NCI-H460 (cell line): Measurements from ENCODE around the gene LRRK1. TPM values are rescaled to one million over a fixed set of nuclear protein-coding genes. Genes with fewer than 3 reads are reported as not detected.

Experiments
- DNase-seq: peaks from one replicate; pipeline ENCODE4 v3.0.0-alpha.2; 2016; ENCODE audit warnings: low read depth; ENCODE audit errors: extremely low read depth
- total RNA-seq: library from RNA; depleted of rRNA; stranded (reverse); fragments of >200 nt; shearing (Covaris generic); gene quantifications from 2 replicates; pipeline ENCODE4 v1.2.3, GENCODE V29; 2014

The LRRK1 gene
- total RNA-seq, 1 experiment from 2014 or later, result 1.3 TPM

DNA sequence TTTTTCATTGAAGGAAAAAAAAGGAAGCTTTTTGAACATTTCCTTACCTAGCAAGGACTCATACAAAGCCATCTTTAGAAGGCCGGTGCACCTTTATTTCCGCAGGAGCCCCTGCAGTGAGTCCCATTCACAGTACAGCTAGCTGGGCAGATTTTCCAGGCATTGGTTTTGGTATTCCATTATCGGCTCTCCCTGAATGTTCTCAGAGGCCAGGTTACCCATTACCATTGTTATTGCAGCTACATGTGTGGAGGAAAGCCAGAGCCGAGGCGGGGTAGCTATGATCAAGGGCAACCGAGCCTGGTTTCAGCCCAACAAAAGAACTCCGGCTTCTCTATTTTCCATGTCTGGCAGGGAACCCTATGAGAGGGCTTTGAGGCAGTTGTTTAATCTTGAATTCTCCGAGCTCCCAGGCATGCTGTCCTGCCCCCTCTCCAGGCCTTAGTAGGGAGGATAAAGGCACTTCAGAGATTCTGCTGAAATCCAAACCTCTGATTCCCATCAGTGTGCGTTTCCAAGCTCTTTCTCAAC lies 100.3 kb downstream of the LRRK1 start:
- DNase-seq, result no peak

DNA sequence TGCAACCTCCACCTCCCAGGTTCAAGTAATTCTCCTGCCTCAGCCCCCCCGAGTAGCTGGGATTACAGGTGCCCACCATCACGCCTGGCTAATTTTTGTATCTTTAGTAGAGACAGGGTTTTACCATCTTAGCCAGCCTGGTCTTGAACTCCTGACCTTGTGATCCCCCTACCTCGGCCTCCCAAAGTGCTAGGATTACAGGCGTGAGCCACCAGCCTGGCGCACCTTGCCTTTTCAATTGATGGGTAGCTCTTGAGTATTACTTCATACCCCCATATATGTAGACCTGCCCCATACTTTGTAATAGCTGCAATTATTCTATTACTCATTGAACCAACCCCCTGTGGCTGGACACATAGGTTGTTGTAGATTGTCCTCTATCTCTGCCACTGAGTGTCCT lies 101.3 kb downstream of the LRRK1 start:
- no peak for DNase-seq

DNA sequence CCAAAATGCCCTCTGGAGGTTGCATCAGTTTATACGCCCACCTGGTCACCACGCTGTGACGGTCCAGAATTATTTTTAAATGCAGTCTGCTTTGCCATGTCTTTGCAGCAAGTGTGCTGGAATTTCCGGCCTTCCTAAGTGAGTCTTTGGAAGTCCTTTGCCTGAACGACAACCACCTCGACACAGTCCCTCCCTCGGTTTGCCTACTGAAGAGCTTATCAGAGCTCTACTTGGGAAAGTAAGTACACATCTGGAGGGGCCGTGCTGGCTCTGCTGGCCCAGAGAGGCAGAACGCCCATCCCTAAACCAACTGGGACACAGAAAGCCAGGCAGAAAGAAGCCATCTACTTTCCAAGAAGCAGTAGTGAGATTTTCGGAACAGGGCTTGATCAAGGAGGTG lies 101.8 kb downstream of the LRRK1 start:
- DNase-seq, result no peak

DNA sequence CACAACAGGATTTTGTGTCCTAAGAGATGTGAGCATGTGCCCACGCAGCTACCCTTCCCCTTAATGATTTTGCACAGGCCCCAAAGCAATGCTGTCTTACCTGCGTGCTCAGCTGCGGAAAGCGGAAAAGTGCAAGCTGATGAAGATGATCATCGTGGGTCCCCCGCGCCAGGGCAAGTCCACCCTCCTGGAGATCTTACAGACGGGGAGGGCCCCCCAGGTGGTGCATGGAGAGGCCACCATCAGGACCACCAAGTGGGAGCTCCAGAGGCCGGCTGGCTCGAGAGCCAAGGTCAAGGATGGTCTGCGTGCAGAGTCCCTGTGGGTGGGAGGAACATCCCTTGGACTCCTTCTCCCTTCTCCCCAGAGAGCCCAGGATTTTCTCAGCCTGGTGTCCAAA lies 103.1 kb downstream of the LRRK1 start:
- no peak for DNase-seq

DNA sequence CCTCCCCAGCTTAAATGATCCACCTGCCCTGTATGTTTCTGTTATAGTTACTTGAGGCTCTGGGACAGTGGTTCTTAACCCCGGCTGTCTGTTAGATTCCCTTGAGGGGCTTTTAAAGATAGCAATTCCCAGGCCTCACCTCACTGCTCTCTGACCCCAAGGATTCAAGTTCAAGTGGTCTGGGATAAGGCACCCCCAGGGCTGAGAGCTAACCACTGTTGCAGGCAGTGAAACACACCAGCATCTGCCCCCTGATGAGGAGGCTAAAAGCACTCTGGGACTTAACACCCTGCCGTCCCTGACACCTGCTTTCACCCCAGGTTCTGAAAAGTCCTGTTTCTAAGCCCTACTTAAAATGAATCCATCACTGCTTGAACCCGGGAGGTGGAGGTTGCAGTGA lies 103.7 kb downstream of the LRRK1 start:
- no peak for DNase-seq

DNA sequence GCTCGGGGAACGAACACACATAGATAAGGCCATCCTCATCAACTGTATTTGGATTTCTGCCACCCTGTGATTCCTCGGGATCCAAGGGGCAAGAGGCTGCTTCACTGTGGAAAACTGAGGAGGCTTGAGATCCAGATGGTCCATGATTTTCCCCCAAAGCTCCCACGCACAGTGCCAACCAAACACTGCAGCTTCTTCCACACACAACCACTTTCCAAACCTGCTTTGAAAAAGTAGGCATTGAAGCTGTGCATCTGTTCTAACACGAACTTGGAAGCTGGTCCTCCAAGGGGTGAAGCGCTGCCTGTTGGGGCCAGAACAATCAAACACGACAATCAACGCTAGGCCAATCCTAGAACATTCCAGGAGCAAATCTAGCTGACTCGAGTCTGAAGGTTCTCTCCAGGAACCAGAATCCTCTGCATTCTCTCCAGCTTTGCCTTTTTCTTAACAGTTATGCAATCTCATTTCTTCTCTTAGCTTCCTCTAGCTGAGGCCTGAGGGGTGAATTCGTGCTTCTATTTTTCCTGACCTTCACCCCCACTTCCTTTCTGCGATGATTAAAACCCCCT lies 104.4 kb downstream of the LRRK1 start:
- no peak for DNase-seq

DNA sequence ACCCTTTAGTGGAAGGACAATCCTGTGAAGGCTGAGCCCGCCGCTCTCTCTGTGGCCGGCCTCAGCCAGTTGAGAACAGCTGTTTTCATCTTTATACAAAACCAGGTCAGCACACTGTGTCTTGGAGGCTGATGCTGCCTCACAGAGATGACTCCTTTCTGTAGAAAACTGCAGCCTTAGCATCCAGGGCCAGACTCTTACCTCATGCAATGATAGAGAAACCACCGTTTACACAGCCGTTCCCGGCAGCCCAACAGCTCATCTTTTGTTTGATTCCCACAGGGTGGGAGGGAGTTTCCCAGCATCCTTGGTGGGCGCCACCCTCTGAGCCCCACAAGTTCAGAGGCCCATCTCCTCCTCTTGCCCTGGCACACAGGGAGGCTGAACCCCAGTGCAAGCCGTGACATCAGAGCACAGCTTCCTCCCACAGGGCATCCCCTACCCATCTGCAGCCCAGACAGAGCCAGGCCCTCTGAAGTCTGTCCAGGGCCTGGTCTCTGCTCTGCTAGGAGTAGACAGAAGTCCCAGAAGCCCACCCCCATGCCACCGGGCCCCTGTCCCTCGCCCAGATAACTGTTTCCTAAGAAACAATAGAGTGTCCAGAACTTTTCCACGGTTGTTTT lies 105.0 kb downstream of the LRRK1 start:
- no peak for DNase-seq

DNA sequence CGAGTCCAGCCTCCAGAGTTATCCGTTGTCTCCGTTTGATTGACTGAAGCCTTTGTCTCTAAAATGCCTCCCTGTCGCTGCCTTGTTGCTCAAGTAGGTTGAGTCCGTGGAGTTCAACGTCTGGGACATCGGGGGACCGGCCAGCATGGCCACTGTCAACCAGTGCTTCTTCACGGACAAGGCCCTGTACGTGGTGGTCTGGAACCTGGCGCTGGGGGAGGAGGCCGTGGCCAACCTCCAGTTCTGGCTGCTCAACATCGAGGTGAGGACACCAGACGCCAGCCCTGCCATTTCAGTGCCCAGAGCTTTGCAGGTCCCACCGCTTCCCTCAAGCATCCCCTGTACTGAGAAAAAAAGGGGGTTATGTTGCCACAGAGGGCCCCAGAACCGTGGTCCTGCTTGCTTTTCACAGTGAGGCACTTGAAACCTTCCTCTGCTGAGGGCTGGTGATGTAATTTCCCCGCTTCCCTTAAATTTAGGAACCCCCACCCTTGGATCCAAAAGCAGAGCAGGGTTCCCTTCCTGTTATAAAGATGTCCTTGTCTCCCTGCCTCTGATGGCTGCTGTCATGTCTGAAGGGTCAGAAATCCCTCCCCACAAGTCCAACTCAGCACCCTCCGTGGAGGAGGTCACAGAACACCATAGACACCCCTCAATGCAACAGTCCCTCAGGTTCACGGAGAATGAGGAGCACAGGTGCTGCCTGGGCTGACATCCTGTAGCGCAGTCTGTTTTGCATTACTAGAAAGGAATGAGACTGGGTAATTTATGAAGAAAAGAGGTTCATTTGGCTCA lies 105.7 kb downstream of the LRRK1 start:
- no peak for DNase-seq

DNA sequence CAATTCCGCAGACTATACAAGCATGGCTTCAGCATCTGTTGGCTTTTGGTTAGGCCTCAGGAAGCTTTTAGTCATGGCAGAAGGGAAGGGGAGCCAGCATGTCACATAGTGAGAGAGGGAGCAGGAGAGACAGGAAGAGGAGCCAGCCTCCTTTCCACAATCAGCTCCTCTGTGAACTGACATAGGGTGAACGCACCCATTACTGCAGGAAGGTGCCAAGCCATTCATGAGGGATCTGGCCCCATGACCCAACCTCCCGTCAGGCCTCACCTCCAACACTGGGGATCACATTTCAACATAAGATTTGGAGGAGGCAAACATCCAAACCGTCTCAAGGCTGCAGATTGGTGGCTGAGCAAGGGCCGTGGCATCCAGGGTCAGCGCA lies 106.3 kb downstream of the LRRK1 start:
- no peak for DNase-seq

DNA sequence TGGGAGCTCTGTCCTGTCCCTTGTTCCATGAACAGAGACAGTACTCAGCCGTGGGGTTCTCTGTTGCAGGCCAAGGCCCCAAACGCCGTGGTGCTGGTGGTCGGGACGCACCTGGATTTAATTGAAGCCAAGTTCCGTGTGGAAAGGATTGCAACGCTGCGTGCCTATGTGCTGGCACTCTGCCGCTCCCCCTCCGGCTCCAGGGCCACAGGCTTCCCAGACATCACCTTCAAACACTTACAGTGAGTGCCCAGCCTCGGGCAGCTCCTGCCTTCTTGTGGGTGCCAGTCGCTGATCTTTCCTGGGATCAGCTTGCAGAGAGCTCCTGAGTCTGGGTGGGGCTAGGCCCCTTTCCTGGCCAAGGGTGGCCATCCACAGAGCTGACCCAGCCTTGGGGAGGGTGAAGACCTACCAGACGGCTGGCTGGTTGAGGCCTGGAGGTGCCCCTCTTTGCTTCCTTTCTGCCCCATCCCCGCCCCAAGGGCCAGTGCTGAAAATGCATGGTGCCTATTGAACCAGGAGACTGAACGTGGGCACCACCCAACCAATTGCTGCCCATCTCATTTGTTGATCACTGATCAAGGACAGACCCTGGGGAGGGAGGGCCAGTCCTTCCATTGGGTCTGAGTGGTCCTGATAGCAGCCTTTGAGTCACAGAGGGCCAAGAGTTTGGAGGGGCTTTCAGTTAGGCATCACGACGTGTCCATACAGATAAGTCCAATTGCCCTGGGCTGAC lies 106.9 kb downstream of the LRRK1 start:
- no peak for DNase-seq

DNA sequence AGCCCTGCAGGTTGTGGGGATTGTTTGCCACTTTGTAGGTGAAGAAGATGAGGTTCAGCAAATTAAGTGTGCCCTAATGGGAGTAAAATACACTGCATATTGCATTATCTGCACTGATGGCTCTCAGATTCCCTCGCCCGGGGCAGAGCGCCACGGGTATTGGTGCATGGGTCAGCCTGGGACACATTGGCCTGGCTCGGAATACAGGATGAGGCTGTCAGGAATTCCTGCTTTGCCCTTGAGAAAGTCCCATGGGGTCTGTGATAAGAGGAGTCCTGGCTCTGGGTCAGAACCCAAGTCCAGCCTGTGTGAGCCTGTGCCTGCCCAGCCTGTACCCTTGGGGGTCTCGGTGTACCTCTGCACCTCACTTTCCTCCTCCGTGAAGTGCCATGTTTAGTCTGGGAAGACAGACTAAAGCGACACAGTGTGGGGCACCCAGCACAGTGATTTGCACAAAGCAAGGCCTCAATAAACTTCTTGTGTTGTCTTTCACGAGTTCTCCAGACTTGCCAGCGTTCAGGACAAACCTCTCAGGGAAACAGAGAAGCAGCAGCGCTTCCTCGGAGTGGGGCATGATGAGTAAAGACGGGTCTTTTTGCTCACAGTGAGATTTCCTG lies 107.6 kb downstream of the LRRK1 start:
- DNase-seq, result no peak

DNA sequence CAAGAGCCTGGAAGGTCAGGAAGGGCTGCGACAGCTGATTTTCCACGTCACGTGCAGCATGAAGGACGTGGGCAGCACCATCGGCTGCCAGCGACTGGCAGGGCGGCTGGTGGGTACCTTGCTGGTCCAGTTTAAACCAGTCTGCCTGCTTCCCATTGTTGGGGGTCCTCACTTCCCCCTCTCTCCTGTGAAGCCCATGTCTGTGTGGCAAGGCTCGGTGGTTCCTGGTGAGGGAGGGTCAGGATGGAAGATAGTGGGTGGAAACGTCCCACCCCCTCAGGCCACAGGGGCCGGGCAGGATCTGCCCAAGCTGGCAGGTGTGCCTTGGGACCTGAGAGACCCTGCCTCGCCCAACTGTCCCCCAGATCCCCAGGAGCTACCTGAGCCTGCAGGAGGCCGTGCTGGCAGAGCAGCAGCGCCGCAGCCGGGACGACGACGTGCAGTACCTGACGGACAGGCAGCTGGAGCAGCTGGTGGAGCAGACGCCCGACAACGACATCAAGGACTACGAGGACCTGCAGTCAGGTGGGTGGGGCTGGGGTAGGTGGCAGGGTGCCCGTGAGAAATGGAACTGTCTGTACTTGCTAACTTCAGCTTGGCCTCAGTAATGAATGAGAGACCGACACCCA lies 108.2 kb downstream of the LRRK1 start:
- DNase-seq, result no peak

DNA sequence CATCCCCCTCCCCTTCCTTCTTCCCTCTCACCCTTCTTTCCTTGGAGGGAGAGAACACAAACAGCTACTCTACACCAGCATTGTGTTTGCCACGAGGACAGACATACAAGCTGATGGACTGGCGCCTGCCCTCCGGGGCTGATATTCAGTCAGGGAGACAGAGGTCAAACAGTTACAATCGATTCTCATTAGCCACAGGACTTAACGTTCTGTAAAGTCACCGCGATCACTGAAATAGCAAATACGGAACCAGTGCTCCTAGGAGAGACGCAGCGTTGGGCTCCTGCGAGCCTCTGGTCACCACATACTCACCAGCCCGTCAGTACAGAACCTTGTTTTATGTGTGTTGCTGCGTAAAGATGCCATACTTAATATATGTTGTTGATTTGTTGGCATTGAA lies 108.8 kb downstream of the LRRK1 start:
- DNase-seq, result no peak

DNA sequence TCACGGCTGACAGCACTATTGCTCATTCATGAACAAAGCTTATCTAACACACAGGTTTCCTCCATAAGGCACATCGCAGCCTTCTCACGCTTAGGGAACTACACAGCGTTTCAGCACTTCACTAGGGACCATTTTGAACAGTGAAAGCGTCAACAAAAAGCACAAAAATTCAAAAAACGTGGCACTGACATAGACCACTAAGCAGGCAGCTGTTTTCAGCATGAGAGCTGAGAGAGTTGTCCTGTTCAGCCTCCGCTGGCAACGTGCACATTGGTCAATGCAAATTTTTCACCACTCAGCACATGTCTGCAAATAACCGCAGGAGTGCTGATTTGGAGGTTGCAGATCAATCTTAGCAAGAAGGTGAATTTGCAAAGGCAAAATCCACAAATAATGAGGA lies 109.2 kb downstream of the LRRK1 start:
- no peak for DNase-seq

DNA sequence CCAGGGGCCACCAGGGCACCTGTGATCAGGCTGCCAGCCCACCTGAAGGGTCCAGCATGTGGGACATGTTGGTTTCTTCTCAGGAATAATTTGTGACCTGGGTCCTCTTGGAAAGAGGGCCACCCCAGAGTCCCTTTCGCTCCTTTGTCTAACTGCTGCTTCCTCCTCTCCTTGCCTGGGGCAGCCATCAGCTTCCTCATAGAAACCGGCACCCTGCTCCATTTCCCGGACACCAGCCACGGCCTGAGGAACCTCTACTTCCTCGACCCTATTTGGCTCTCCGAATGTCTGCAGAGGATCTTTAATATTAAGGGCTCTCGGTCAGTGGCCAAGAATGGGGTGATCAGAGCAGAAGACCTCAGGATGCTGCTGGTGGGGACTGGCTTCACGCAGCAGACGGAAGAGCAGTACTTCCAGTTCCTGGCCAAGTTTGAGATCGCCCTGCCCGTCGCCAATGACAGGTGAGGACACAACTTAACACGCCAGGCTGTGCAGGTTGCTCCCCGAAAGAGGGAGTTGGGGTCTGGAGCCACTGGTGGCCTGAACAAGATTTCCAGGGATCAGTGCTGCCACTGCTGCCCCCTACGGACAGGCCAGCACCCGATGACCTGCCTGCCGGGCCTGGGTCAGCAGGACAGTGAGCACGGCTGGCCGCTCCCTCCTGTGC lies 109.7 kb downstream of the LRRK1 start:
- no peak for DNase-seq

DNA sequence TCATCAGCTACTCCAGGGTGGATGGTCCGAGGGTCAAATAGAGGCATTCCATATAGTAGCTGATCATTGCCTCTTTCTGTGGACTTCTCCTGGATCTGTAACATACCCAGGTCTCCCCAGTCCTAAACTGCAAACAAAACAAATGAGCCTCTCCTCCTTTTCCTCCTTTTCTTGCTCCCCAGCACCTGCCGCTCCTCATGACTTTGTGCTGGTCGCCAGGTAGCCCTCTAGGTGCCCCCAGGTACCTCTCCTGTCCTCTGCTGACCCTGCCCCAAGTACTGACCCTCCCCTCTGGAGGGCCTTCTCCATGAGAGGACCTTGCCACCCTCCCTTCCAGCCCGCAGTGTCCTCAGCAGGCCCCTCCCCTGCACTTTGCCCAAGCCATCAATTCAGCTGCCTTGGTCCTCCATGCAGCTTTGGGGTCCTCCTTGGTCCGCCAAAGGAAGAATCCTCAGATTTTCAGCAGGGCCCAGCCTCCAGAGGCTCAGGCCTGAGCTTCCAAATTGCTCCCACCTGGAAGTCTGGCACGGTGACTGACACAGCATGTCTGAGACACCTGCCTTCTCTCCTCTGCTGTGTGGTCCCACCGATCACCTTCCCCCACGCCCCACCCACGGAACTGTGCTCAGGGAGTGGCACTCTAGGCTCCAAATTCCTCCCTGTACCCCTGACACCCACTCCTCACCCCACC lies 111.0 kb downstream of the LRRK1 start:
- no peak for DNase-seq

DNA sequence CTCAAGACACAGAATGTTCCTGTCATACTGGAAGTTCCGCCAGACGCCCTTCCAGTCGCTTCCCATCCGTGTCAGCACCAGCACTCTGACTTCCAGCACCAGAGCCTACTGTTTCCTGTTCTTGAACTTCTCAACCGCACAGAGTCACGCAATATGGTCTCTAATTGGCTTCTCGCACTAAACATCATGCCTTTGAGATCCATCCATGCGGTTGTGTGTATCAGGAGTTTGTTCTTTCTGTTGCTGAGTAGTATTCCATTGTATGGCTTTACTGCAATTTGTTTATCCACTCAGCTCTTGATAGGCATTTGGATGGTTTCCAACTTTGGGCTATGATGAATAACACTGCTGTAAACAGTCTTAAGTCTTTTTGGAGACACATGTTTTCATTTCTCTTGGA lies 112.1 kb downstream of the LRRK1 start:
- no peak for DNase-seq

DNA sequence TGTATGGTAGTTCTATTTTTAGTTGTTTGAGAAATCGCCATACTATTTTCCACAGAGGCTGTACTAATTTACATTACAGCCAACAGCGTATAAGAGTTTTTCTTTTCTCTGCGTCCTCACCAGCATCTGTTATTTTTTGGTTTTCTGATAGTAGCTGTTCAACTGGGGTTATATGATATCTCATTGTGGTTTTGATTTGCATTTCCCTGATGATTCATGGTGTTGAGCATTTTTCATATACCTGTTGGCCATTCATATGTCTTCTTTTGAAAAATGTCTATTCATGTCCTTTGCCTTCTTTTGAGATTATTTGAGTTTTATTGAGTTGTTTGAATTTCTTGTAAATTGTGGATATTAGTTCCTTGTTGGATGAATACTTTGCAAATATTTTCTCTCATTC lies 114.6 kb downstream of the LRRK1 start:
- DNase-seq, result no peak

DNA sequence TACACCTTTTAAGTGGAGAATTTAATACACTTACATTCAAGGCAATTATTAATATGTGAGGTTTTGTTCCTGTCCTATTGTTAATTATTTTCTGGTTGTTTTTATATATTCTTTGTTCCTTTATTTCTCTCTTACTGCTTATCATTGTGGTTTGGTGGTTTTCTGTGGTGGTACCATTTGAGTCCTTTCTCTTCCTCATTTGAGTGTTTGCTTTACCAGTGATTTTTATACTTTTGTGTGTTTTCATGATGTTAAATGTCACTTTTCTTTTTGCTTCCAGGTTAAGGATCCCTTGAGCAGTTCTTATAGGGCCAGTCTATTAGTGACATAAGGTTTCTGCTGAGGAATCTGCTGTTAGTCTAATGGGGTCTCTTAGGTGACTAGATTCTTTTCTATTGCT lies 116.5 kb downstream of the LRRK1 start:
- DNase-seq, result no peak
